AG04450 (cell line): ENCODE measurements around the gene ABLIM2. TPM values are rescaled to one million over a fixed set of nuclear protein-coding genes. Genes with fewer than 3 reads are reported as not detected.

ENCODE experiments used
- CTCF ChIA-PET: fragments of 300-600, 350-600 bp; formaldehyde crosslinking; extraction: SDS; loops from one replicate; lab custom pipeline; 2022; ENCODE audit warnings: antibody characterized with exemption, inconsistent platforms; lab: Charles Lee
- POLR2A ChIA-PET: fragments of 350-600 bp; formaldehyde crosslinking; extraction: SDS; loops from one replicate; lab custom pipeline; 2021; ENCODE audit warnings: antibody characterized with exemption, inconsistent platforms; lab: Yijun Ruan, JAX
- DNase-seq: peaks from one replicate; pipeline ENCODE4 v3.0.0-alpha.2; 2011; ENCODE audit warnings: low read depth, low spot score
- H3K27ac ChIP-seq: one replicate; pipeline ENCODE4 v1.5.1; 2012; ENCODE audit warnings: low read depth, low read length, control low read depth
- H3K27me3 ChIP-seq: one replicate; pipeline ENCODE4 v1.6.0; 2012; ENCODE audit warnings: low read length; ENCODE audit not compliant: control insufficient read depth, insufficient read depth
- H3K4me3 ChIP-seq: 2 replicates; pipeline ENCODE4 v1.5.1; 2011; ENCODE audit warnings: mild to moderate bottlenecking, low read depth, low read length, control low read depth
- H3K9me3 ChIP-seq: 2 replicates; pipeline ENCODE4 v1.5.1; 2012; ENCODE audit warnings: low read length; ENCODE audit not compliant: control insufficient read depth, insufficient read depth
- polyA plus RNA-seq: library from polyadenylated mRNA; depleted of rRNA; stranded (reverse); fragments of >200 nt; gene quantifications from 2 replicates; pipeline ENCODE4 v1.2.3, GENCODE V29; 2011
- TF ChIP-seq, protein P1 (sequence below): IDR thresholded peaks from 2 replicates; pipeline ENCODE4 v1.5.1; 2011; ENCODE audit warnings: low read depth, low read length, control low read depth, inconsistent platforms

ABLIM2 gene
- polyA plus RNA-seq, 1 experiment, result not detected

- H3K27ac ChIP-seq, result no peak overlapping the region
- POLR2A ChIA-PET, result no interaction called here
- peaks cover 7% of the 10 kb centered on the region for H3K9me3 ChIP-seq
- CTCF ChIA-PET, result no interaction called here
- no peak overlapping the region for H3K4me3 ChIP-seq
- TF ChIP-seq, protein P1, sequence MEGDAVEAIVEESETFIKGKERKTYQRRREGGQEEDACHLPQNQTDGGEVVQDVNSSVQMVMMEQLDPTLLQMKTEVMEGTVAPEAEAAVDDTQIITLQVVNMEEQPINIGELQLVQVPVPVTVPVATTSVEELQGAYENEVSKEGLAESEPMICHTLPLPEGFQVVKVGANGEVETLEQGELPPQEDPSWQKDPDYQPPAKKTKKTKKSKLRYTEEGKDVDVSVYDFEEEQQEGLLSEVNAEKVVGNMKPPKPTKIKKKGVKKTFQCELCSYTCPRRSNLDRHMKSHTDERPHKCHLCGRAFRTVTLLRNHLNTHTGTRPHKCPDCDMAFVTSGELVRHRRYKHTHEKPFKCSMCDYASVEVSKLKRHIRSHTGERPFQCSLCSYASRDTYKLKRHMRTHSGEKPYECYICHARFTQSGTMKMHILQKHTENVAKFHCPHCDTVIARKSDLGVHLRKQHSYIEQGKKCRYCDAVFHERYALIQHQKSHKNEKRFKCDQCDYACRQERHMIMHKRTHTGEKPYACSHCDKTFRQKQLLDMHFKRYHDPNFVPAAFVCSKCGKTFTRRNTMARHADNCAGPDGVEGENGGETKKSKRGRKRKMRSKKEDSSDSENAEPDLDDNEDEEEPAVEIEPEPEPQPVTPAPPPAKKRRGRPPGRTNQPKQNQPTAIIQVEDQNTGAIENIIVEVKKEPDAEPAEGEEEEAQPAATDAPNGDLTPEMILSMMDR, result no peak
- peaks cover 42% of the 10 kb centered on the region for H3K27me3 ChIP-seq
- DNase-seq, result no peak
Measured at GRCh38 chr4:8102831-8103230, 55.8 kb downstream of the ABLIM2 start.

GRCh38 chr4:8102076-8102355 is 56.6 kb downstream of the ABLIM2 start:
- CTCF ChIA-PET, result no interaction called here
- no peak overlapping the region for H3K27ac ChIP-seq
- TF ChIP-seq, protein P1, result no peak
- POLR2A ChIA-PET, result no interaction called here
- peaks cover 40% of the 10 kb centered on the region for H3K27me3 ChIP-seq
- H3K9me3 ChIP-seq, result no peaks in the 10 kb centered on the region
- DNase-seq, result no peak
- H3K4me3 ChIP-seq, result no peak overlapping the region

- no peak for DNase-seq
- ChIA-PET POLR2A (no interaction called here), CTCF (no interaction called here)
- Histone ChIP-seq H3K27me3 (peaks cover 44% of the 10 kb centered on the region), H3K4me3 (no peak overlapping the region), H3K9me3 (no peaks in the 10 kb centered on the region), H3K27ac (no peak overlapping the region)
- TF ChIP-seq, protein P1, result no peak
Measured at GRCh38 chr4:8101213-8102075, 57.2 kb downstream of the ABLIM2 start.

GRCh38 chr4:8099981-8100464 is 58.6 kb downstream of the ABLIM2 start:
- peaks cover 49% of the 10 kb centered on the region for H3K27me3 ChIP-seq
- TF ChIP-seq, protein P1, result no peak
- POLR2A ChIA-PET, result no interaction called here
- DNase-seq, result no peak
- H3K27ac ChIP-seq, result no peak overlapping the region
- CTCF ChIA-PET, result interaction anchor here (0.6 kb wide), 1 partner anchor 11 kb away, joined by 4 read pairs; no protein-coding TSS in a partner anchor
- H3K4me3 ChIP-seq, result no peak overlapping the region
- H3K9me3 ChIP-seq, result no peaks in the 10 kb centered on the region

DNA sequence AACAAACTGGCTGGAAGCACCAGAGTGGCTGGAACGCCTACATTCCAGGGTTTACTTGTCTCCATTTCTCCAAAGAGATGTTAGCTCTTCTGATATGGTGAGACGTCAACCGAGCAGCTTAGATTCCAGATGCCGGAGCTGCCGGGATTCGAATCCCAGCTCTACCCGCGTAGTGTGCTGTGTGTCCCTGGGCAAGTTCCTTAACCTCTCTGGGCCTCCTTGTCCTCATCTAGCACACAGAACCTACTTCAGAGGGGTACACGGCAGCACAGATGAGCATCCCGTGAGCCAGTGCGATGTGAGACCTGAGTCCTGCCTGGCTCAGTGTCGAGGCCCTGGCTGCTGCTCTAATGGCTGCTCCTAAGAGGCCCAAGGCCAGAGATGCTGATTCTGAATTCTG is 60.1 kb downstream of the ABLIM2 start:
- CTCF ChIA-PET, result no interaction called here
- no peak overlapping the region for H3K4me3 ChIP-seq
- H3K9me3 ChIP-seq, result peaks cover 3% of the 10 kb centered on the region; the same call in 1 of the 2 replicates
- POLR2A ChIA-PET, result no interaction called here
- H3K27me3 ChIP-seq, result peaks cover 36% of the 10 kb centered on the region
- DNase-seq, result no peak
- TF ChIP-seq, protein P1, result no peak
- no peak overlapping the region for H3K27ac ChIP-seq
